NB4 (cell line): Measurements from ENCODE around the gene C5.

Experiments
- DNase-seq: peaks from one replicate; pipeline ENCODE4 v3.0.0; 2010; ENCODE audit warnings: low read depth
- H3K4me3 ChIP-seq: one replicate; pipeline ENCODE4 v1.5.1; 2011; ENCODE audit warnings: mild to moderate bottlenecking, low read depth, low read length, moderate library complexity
- MYC ChIP-seq: IDR thresholded peaks from 2 replicates; pipeline ENCODE4 v1.6.1; 2011; ENCODE audit warnings: low read depth, low read length
- POLR2A ChIP-seq: IDR thresholded peaks from 2 replicates; pipeline ENCODE4 v1.6.1; 2011; ENCODE audit warnings: mild to moderate bottlenecking; ENCODE audit not compliant: insufficient read length; ENCODE audit errors: extremely low read depth
- TF ChIP-seq, protein P1 (sequence below): IDR thresholded peaks from 2 replicates; pipeline ENCODE4 v1.6.1; 2011; ENCODE audit warnings: low read depth, low read length
- TF ChIP-seq, protein P2 (sequence below): IDR thresholded peaks from one replicate; pipeline ENCODE4 v1.5.1; 2012; ENCODE audit warnings: low read depth, low read length

The C5 gene

DNA sequence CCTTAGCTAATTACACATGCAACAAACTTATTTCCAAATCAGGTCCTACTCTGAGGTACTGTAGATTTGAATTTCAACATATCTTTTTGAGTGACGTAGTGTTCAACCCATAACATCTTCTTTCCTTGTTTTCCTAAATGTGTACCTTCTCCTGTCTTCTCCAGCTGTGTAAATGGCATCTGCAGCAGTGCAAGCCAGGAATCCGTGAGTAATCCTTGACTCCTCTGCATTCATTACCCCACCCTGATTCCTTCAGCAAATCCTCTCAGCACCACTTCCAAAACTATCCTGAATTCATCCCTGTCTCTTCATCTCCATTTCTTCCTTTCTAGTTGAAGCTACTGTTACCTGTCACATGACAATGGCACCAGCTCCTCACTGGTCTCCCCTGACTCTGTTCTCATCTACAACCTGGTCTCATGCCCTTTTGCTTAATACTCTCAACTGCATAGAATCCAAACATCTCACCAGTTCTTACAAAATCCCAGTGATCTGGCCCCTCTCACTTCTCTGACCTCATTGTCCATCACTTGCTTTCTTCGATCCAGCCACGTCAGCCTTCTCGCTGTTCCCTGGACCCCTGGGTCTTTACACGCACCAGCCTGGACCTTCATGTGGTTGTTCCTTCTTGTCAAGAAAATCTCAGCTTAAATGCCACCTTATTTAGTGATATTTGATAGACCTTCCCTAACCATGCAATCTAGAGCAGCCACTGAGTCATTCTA, 108.9 kb downstream of the C5 start:
- TF ChIP-seq, protein P1, sequence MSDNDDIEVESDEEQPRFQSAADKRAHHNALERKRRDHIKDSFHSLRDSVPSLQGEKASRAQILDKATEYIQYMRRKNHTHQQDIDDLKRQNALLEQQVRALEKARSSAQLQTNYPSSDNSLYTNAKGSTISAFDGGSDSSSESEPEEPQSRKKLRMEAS = no peak
- TF ChIP-seq, protein P2, sequence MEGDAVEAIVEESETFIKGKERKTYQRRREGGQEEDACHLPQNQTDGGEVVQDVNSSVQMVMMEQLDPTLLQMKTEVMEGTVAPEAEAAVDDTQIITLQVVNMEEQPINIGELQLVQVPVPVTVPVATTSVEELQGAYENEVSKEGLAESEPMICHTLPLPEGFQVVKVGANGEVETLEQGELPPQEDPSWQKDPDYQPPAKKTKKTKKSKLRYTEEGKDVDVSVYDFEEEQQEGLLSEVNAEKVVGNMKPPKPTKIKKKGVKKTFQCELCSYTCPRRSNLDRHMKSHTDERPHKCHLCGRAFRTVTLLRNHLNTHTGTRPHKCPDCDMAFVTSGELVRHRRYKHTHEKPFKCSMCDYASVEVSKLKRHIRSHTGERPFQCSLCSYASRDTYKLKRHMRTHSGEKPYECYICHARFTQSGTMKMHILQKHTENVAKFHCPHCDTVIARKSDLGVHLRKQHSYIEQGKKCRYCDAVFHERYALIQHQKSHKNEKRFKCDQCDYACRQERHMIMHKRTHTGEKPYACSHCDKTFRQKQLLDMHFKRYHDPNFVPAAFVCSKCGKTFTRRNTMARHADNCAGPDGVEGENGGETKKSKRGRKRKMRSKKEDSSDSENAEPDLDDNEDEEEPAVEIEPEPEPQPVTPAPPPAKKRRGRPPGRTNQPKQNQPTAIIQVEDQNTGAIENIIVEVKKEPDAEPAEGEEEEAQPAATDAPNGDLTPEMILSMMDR = no peak
- no peak for TF ChIP-seq POLR2A
- TF ChIP-seq MYC = no peak
- DNase-seq = no peak
- H3K4me3 ChIP-seq = no peak overlapping the region

DNA sequence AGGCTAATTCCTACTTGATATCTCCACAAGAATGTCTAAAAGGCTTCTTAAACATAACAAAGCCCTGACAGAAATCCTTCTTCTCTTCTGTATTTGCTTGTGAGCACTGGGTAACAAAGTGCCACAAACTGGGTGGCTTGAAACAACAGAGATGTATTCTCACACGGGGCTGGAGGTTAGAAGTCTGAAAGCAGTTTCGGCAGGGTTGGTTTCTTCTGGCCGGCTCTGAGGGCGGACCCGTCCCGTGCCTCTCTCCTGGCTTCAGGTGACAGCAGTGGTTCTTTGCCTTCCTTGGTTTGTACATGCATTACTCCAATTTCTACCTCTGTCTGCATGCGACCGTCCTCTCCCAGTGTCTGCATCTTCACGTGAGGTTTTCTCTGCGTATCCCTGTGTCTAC, 109.5 kb downstream of the C5 start:
- TF ChIP-seq MYC (no peak), POLR2A (no peak)
- TF ChIP-seq, protein P1 = no peak
- TF ChIP-seq, protein P2 = no peak
- no peak overlapping the region for H3K4me3 ChIP-seq
- DNase-seq = no peak

DNA sequence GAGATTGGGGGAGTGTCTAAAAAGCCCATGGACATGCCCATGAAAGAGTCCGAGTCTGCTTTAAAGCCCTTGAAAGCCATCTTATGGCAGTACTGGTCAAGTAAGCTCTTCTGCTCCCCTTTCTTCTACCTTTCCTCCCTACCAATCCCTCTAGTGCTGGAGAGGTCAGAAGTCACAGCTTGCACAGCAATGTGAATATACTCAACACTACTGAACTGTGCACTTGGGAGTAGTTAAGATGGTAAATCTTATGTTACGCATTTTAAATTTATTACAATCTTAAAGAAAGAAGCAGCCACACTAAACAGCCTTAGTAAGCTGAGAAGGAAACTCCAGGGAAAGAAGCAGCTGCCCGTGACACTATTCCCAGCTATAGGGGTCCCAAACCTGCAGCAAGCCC, 111.2 kb downstream of the C5 start:
- no peak for DNase-seq
- TF ChIP-seq MYC (no peak), POLR2A (no peak)
- TF ChIP-seq, protein P1 = no peak
- TF ChIP-seq, protein P2 = no peak
- H3K4me3 ChIP-seq = no peak overlapping the region

DNA sequence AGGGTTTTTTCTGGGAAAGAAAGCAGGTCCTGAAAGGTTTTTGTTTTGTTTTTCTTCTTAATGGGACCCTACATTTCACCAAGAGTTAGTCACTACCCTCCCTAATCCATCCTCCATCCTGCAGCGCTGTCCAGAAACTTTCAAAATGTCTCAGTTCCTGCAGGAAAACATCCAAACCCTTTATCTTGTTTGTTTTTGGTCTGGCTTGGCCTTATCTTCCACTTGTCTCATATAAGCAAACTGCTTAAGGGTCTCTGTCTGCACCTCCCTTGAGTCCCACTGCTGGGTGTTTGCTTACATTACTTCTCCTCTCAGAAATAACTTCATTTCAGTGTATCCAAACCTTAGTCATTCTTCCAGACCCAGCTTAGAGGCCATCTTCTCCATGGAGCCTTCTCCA, 112.5 kb downstream of the C5 start:
- no peak for TF ChIP-seq POLR2A
- TF ChIP-seq, protein P1 = no peak
- TF ChIP-seq, protein P2 = no peak
- no peak for TF ChIP-seq MYC
- no peak for DNase-seq
- no peak overlapping the region for H3K4me3 ChIP-seq

DNA sequence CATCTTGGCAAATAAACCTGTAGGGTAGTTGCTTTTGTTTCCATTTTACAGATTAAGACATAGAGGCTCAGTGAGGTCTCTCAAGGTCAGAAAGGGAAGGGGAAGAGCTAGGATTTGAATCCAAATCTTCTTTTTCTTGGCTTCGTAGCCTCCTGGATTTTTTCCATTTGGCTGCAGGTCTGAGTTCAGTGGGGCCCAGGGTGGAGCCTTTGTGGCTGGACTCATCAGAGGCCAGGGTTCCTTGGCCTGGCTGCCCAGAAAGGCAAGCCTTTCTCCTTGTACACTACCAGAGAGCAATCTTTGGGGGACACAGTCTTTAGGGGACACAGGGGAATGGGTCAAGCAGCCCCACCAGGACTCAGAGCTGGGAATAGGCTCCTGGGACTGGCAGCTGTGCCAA, 112.9 kb downstream of the C5 start:
- no peak for DNase-seq
- TF ChIP-seq, protein P2 = no peak
- no peak for TF ChIP-seq POLR2A
- no peak for TF ChIP-seq MYC
- TF ChIP-seq, protein P1 = no peak
- H3K4me3 ChIP-seq = no peak overlapping the region

DNA sequence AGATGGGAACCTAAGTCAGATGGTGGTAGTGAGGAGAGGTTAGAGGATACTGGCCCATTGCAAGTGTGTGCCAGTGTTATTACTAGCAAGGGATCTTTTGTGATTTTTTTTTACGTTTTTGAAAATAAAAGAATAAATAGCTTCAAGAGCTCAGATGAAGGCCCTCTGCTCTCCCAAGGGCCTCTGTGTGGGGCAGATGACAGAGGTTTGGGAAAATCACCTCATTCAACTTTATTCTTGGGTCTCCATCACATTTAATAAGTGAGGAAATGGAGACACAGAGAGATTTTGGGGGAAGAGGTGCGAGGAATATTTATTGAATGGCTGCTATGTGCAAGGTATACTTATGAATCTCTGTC, 113.3 kb downstream of the C5 start:
- H3K4me3 ChIP-seq = no peak overlapping the region
- TF ChIP-seq MYC (no peak), POLR2A (no peak)
- TF ChIP-seq, protein P1 = no peak
- TF ChIP-seq, protein P2 = no peak
- DNase-seq = no peak
